ENCODE results near the gene CHKB. TPM values are rescaled to one million over a fixed set of nuclear protein-coding genes. Genes with fewer than 3 reads are reported as not detected.

The CHKB gene
- total and polyA plus RNA-seq, 10 of the 15 experiments (the other 5 are each of a cell fraction or from before 2014, with no cell fraction given) = 10.0 to 93.9 (median 57.0) TPM

DNA sequence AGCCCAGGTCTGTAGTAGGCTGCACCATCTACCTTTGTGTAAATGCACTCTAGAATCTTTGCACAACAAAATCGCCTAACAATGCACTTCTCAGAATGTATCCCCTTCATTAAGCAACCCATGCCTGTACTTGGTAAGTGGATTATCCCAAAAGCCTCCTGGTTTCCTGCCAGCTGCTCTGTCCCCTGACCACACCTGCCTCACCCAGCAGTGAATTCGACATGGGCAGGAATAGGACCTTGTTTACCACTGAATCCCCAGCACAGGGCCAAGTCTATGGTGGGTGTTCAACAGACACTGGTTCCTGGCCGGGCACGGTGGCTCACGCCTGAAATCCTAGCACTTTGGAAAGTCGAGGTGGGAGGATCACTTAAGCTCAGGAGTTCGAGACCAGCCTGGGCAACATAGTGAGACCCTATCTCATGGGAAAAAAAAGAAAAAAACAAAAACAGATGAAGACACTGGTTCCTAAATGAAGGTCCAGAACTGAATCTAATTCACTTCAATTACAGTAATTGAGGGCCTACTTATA lies 14.9 kb downstream of the CHKB start:
- no peak overlapping the region for H3K4me3 ChIP-seq
- WGBS (ENCODE audit: insufficient coverage, insufficient replicate concordance, low lambda C conversion rate, missing lambda C conversion rate) = 87% methylated on average over 7 of the region's 7 CpGs
- no peaks in the 10 kb centered on the region for H4K20me1 ChIP-seq (ENCODE audit: control insufficient read depth, insufficient read depth)
- H3K27me3 ChIP-seq (replicated peaks in 1 of 2; ENCODE audit: control insufficient read depth in 2 of 2, insufficient read depth in 2 of 2, low read length in 1 of 2) = no peaks in the 10 kb centered on the region
- no peaks in the 10 kb centered on the region for H3K79me2 ChIP-seq (ENCODE audit: control insufficient read depth, insufficient read depth, low read length)
- ChIA-PET RAD21 (ENCODE audit: unreplicated experiment) (no interaction called here), SMC1A (ENCODE audit: uncharacterized antibody, unreplicated experiment) (no interaction called here), POLR2A (interaction anchor here (0.5 kb wide), 1 partner anchor 28 kb away, joined by 4 read pairs; no protein-coding TSS in a partner anchor), CTCF (no interaction called here)
- H3K9me3 ChIP-seq (replicated peaks; ENCODE audit: control insufficient read depth, insufficient read depth, low read length) = no peaks in the 10 kb centered on the region
- H3K27ac ChIP-seq (ENCODE audit: control insufficient read depth, insufficient read depth) = no peak overlapping the region
- peaks cover 7% of the 10 kb centered on the region for H3K4me1 ChIP-seq (ENCODE audit: control insufficient read depth, insufficient read depth, low read length)
- H3K36me3 ChIP-seq (ENCODE audit: control insufficient read depth in 2 of 2, insufficient read depth in 2 of 2, low read length in 1 of 2) = peaks cover 14 to 17% of the 10 kb centered on the region in 2 experiments; a peak in 3 of 4 replicates
- intact Hi-C loops (cut with micrococcal nuclease; ENCODE audit: unreplicated experiment) = no loop called here
- H3K4me2 ChIP-seq (ENCODE audit: control insufficient read depth, insufficient read depth) = no peak overlapping the region
- TF ChIP-seq SMARCA5 (IDR thresholded peaks at IDR 0.05) (no peak), TAF1 (IDR thresholded peaks at IDR 0.05; ENCODE audit: borderline replicate concordance, low read depth, low read length) (no peak), CHD1 (IDR thresholded peaks at IDR 0.05; ENCODE audit: low read depth, low read length) (no peak), ZBED1 (IDR thresholded peaks at IDR 0.05; ENCODE audit: borderline replicate concordance) (no peak), MTA2 (IDR thresholded peaks at IDR 0.05; ENCODE audit: low read depth) (no peak), CTCF (IDR thresholded peaks at IDR 0.05 in 2 of 3, conservative IDR thresholded peaks at IDR 0.05 in 1 of 3; ENCODE audit: control insufficient read depth in 2 of 3, extremely low read depth in 1 of 3, insufficient read depth in 1 of 3, low read depth in 3 of 3, low read length in 3 of 3) (no peak), ZNF207 (IDR thresholded peaks at IDR 0.05; ENCODE audit: borderline replicate concordance) (no peak), PAX5 (IDR thresholded peaks at IDR 0.05; ENCODE audit: borderline replicate concordance, low read depth, low read length) (no peak), RB1 (IDR thresholded peaks at IDR 0.05; ENCODE audit: borderline replicate concordance) (no peak), SREBF1 (IDR thresholded peaks at IDR 0.05; ENCODE audit: low read length) (no peak), RAD21 (IDR thresholded peaks at IDR 0.05; ENCODE audit: insufficient read depth, low read depth, low read length) (no peak), TCF3 (IDR thresholded peaks at IDR 0.05; ENCODE audit: borderline replicate concordance, insufficient read depth, low read depth, low read length) (no peak), NR2C2 (IDR thresholded peaks at IDR 0.05; ENCODE audit: borderline replicate concordance, control insufficient read depth, insufficient read length, low read depth) (no peak), BCL11A (IDR thresholded peaks at IDR 0.05; ENCODE audit: low read depth, low read length) (no peak), BACH1 (IDR thresholded peaks at IDR 0.05; ENCODE audit: borderline replicate concordance) (no peak), TCF12 (IDR thresholded peaks at IDR 0.05; ENCODE audit: low read depth, low read length) (no peak), EP300 (IDR thresholded peaks at IDR 0.05; ENCODE audit: borderline replicate concordance in 1 of 2, control insufficient read depth in 1 of 2, low read depth in 2 of 2, low read length in 2 of 2) (no peak)
- TF ChIP-seq, protein P1, sequence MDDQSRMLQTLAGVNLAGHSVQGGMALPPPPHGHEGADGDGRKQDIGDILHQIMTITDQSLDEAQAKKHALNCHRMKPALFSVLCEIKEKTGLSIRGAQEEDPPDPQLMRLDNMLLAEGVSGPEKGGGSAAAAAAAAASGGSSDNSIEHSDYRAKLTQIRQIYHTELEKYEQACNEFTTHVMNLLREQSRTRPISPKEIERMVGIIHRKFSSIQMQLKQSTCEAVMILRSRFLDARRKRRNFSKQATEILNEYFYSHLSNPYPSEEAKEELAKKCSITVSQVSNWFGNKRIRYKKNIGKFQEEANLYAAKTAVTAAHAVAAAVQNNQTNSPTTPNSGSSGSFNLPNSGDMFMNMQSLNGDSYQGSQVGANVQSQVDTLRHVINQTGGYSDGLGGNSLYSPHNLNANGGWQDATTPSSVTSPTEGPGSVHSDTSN (IDR thresholded peaks at IDR 0.05; ENCODE audit: insufficient replicate concordance, low read depth, low read length) = no peak
- TF ChIP-seq, protein P2, sequence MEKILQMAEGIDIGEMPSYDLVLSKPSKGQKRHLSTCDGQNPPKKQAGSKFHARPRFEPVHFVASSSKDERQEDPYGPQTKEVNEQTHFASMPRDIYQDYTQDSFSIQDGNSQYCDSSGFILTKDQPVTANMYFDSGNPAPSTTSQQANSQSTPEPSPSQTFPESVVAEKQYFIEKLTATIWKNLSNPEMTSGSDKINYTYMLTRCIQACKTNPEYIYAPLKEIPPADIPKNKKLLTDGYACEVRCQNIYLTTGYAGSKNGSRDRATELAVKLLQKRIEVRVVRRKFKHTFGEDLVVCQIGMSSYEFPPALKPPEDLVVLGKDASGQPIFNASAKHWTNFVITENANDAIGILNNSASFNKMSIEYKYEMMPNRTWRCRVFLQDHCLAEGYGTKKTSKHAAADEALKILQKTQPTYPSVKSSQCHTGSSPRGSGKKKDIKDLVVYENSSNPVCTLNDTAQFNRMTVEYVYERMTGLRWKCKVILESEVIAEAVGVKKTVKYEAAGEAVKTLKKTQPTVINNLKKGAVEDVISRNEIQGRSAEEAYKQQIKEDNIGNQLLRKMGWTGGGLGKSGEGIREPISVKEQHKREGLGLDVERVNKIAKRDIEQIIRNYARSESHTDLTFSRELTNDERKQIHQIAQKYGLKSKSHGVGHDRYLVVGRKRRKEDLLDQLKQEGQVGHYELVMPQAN (conservative IDR thresholded peaks at IDR 0.05) = no peak
- H2AFZ ChIP-seq (ENCODE audit: control insufficient read depth, low read depth, low read length) = no peak overlapping the region
- in situ Hi-C loops (cut with MboI) = no loop called here
- no TSS peak for BruUV-seq (replicated peaks)
- no peak for DNase-seq (ENCODE audit: low read depth, low spot score)
- FAIRE-seq = no peak
- no peak overlapping the region for H3K9ac ChIP-seq (ENCODE audit: control insufficient read depth, insufficient read depth, low read length)
- ATAC-seq = no peak

All from GM12878 (cell line).